K562 (cell line): Measurements from ENCODE around the gene RUNDC1. TPM values are rescaled to one million over a fixed set of nuclear protein-coding genes. Genes with fewer than 3 reads are reported as not detected.

ENCODE experiments used
- ATAC-seq: fragments of 200-7000 bp; cut with Tn5 transposase; 3 replicates; pipeline ENCODE4 v1.9.1; 2020; ENCODE audit warnings: moderate library complexity
- BruUV-seq: library from RNA; stranded (reverse); fragments of 400-500 nt; replicated peaks from 2 replicates; lab custom pipeline; 2021; lab: Mats Ljungman, UMichigan
- CTCF ChIA-PET: fragments of 300-600 bp; formaldehyde crosslinking; extraction: SDS; loops from one replicate; lab custom pipeline; 2021; ENCODE audit warnings: low intra/inter-chr PET ratio; lab: Yijun Ruan, JAX
- POLR2A ChIA-PET: fragments of 300-600, 350-650 bp; sonication (Branson Sonifier 250); formaldehyde crosslinking; extraction: SDS; loops from one replicate; lab custom pipeline; 2021; ENCODE audit warnings: antibody characterized with exemption, inconsistent platforms; lab: Yijun Ruan, JAX
- DNase-seq, 4 experiments: peaks; one replicate each; pipeline versions ENCODE4 v3.0.0 to v3.0.0-alpha.2; 2011 to 2018; ENCODE audit warnings: low spot score in 3 of 4, mixed read lengths in 3 of 4; ENCODE audit errors: extremely low read depth in 1 of 4
- FAIRE-seq: peaks from 2 replicates; lab custom pipeline; 2011; peaks lifted over from hg19 to GRCh38; lab: Jason Lieb, UNC
- H2AFZ ChIP-seq: 2 replicates; pipeline ENCODE4 v1.6.0; 2011; ENCODE audit warnings: low read depth, low read length, control low read depth, inconsistent platforms
- H3K27ac ChIP-seq: fragments of 200-600 bp; 3 replicates; pipeline ENCODE4 v1.8.0; 2011; ENCODE audit warnings: low read depth, mild to moderate bottlenecking, control low read depth, inconsistent platforms, low read length, moderate library complexity, mixed read lengths; ENCODE audit errors: extremely low read depth
- H3K27me3 ChIP-seq, 2 experiments: fragments of 300-600 bp in 1 of 2; 2 replicates in 1 of 2; 3 replicates in 1 of 2; pipeline versions ENCODE4 v1.6.0 to v1.8.0; 2011; ENCODE audit warnings: inconsistent platforms in 2 of 2, low read length in 2 of 2, mild to moderate bottlenecking in 1 of 2, mixed read lengths in 1 of 2, moderate library complexity in 1 of 2; ENCODE audit not compliant: control insufficient read depth in 2 of 2, insufficient read depth in 2 of 2
- H3K36me3 ChIP-seq: fragments of 300-600 bp; 3 replicates; pipeline ENCODE4 v1.8.0; 2011; ENCODE audit warnings: mild to moderate bottlenecking, low read length, inconsistent platforms; ENCODE audit not compliant: control insufficient read depth, insufficient read depth
- H3K4me1 ChIP-seq, 2 experiments: fragments of 200-600 bp in 1 of 2; replicated peaks in 1 of 2; 2 replicates in 1 of 2; 3 replicates in 1 of 2; pipeline versions ENCODE4 v1.5.1 to v1.8.0; 2011; ENCODE audit warnings: inconsistent platforms in 2 of 2, low read length in 2 of 2, mild to moderate bottlenecking in 1 of 2, mixed read lengths in 1 of 2, moderate library complexity in 1 of 2; ENCODE audit not compliant: control insufficient read depth in 2 of 2, insufficient read depth in 2 of 2
- H3K4me2 ChIP-seq: 2 replicates; pipeline ENCODE4 v1.6.1; 2011; ENCODE audit warnings: low read length, control low read depth, inconsistent platforms, mixed read lengths; ENCODE audit not compliant: insufficient read depth
- H3K4me3 ChIP-seq: fragments of 200-600 bp; sonication (generic), shearing (Covaris generic); 2 replicates; pipeline ENCODE4 v1.5.1; 2016; ENCODE audit warnings: control low read depth, inconsistent platforms
- H3K79me2 ChIP-seq: fragments of 200-600 bp; 3 replicates; pipeline ENCODE4 v1.8.0; 2011; ENCODE audit warnings: low read length, inconsistent platforms; ENCODE audit not compliant: control insufficient read depth, insufficient read depth
- H3K9ac ChIP-seq, 2 experiments: 2 replicates each; pipeline versions ENCODE4 v1.6.0 to v1.6.1; 2011; ENCODE audit warnings: low read depth in 2 of 2, low read length in 2 of 2, control low read depth in 1 of 2, inconsistent platforms in 1 of 2, mild to moderate bottlenecking in 1 of 2, mixed read lengths in 1 of 2; ENCODE audit not compliant: insufficient read depth in 1 of 2
- H3K9me1 ChIP-seq: one replicate; pipeline ENCODE4 v1.6.0; 2011; ENCODE audit warnings: inconsistent platforms, mild to moderate bottlenecking, low read length, moderate library complexity; ENCODE audit not compliant: control insufficient read depth, insufficient read depth
- H3K9me3 ChIP-seq: replicated peaks from 2 replicates; pipeline ENCODE4 v1.5.1; 2011; ENCODE audit warnings: low read depth, low read length, inconsistent platforms; ENCODE audit not compliant: control insufficient read depth, insufficient read depth
- H4K20me1 ChIP-seq: replicated peaks from 2 replicates; pipeline ENCODE4 v1.6.1; 2011; ENCODE audit warnings: low read length, inconsistent platforms, mixed read lengths; ENCODE audit not compliant: control insufficient read depth, insufficient read depth
- CBX2 ChIP-seq: fragments of 200-600 bp; sonication (generic); IDR thresholded peaks from one replicate; pipeline ENCODE4 v1.6.1; 2012; ENCODE audit warnings: mild to moderate bottlenecking, low read length, inconsistent platforms; ENCODE audit not compliant: insufficient read depth, poor library complexity, severe bottlenecking
- EGR1 ChIP-seq: fragments of 450-650 bp; conservative IDR thresholded peaks from 2 replicates; pipeline ENCODE4 v1.6.1; 2017; ENCODE audit warnings: mild to moderate bottlenecking
- KDM2B ChIP-seq: fragments of 250-450 bp; sonication (Bioruptor Pico); IDR thresholded peaks from 2 replicates; pipeline ENCODE4 v1.8.0; 2021; ENCODE audit warnings: mild to moderate bottlenecking, moderate library complexity
- SPI1 ChIP-seq: IDR thresholded peaks from 2 replicates; pipeline ENCODE4 v1.6.1; 2011; ENCODE audit warnings: low read depth, low read length, control low read depth, borderline replicate concordance
- ZSCAN32 ChIP-seq: fragments of 450-650 bp; formaldehyde crosslinking; IDR thresholded peaks from 2 replicates; pipeline ENCODE4 v1.4.0; 2020; ENCODE audit warnings: mild to moderate bottlenecking, moderate library complexity
- WGBS: fragments of 100-300 bp; shearing (Covaris generic); methylation state at CpG from one replicate; pipeline ENCODE4 v1.1.6; 2016; ENCODE audit warnings: low coverage, mixed read lengths; ENCODE audit not compliant: insufficient coverage; ENCODE audit errors: missing lambda C conversion rate; 5-methylcytosine and 5-hydroxymethylcytosine counted together
- in situ Hi-C: fragments of 300-500 bp; cut with MboI; formaldehyde crosslinking; loops from 4 replicates; pipeline ENCODE4 v1.15.0; 2018; ENCODE audit warnings: inconsistent platforms, mixed read lengths
- intact Hi-C: fragments of 100-400 bp; cut with micrococcal nuclease; formaldehyde crosslinking; loops from 2 replicates; pipeline ENCODE4 v1.14.2; 2022
- polyA plus RNA-seq, 8 experiments: library from polyadenylated mRNA; depleted of rRNA in 4 of 8; stranded (reverse) in 5 of 8; unstranded in 3 of 8; fragments of >200 nt; fragmentation: Nextera tagmentation in 2 of 8; fragmentation: Illumina TruSeq in 1 of 8; extraction: Ambion mirVana in 2 of 8; extraction: Trizol in 1 of 8; gene quantifications; 2 replicates each; pipeline versions ENCODE4 v1.2.1 to v1.2.3, GENCODE V29; 2011 to 2014; ENCODE audit warnings: inconsistent platforms in 1 of 8, missing spikeins in 1 of 8
- total RNA-seq, 7 experiments: library from RNA; depleted of rRNA in 6 of 7; stranded (reverse); fragments of >200 nt in 6 of 7; fragmentation: Illumina TruSeq in 2 of 7; extraction: Trizol in 2 of 7; gene quantifications; 2 replicates each; pipeline versions ENCODE4 v1.2.1 to v1.2.3, GENCODE V29; 2011 to 2021; ENCODE audit warnings: low replicate concordance in 1 of 7
- TF ChIP-seq, protein P1 (sequence below): fragments of 250-450 bp; sonication (Bioruptor Pico); IDR thresholded peaks from 2 replicates; pipeline ENCODE4 v1.8.0; 2021; ENCODE audit warnings: moderate library complexity, mild to moderate bottlenecking, inconsistent platforms
- TF ChIP-seq, protein P2 (sequence below): sonication (generic); formaldehyde crosslinking; IDR thresholded peaks from 2 replicates; pipeline ENCODE4 v1.8.1; 2022; ENCODE audit warnings: missing genetic modification reagents

The RUNDC1 gene
- total and polyA plus RNA-seq, 9 of the 15 experiments (the other 6 are each of a cell fraction or from before 2014, with no cell fraction given): 3.4 to 12.6 (median 9.4) TPM

DNA sequence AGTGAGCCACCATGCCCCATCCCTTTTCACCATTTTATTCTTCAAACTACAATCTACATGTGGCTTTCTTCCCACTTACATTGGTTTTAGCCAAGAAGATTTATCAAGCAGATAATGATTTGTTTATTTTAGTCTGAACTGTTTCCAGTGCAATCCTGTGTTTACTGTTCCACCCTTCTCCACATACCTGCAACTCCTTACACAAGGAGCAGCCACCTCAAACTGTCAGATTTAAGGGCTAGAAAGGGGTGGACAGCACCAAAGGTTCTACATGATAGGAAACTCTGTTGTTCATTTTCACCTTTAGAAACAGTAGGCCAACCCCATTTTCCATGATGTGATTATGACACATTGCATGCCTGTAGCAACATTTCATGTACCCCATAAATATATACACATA lies 1.9 kb downstream of the RUNDC1 start:
- H4K20me1 ChIP-seq: no peaks in the 10 kb centered on the region
- ChIA-PET POLR2A (interaction anchor here (0.6 to 3.8 kb wide), 3 partner anchors 11 to 16 kb away, joined by 3 to 13 read pairs (median 5); partner anchors contain the start of gene RPL27), CTCF (interaction anchor here (2.7 kb wide), 1 partner anchor 139 kb away, joined by 20 read pairs; no protein-coding TSS in a partner anchor)
- peaks cover 45% of the 10 kb centered on the region for H3K36me3 ChIP-seq
- no TSS peak for BruUV-seq
- intact Hi-C loops: no loop called here
- peaks cover 20 to 24% of the 10 kb centered on the region in 2 experiments; a peak in 4 of 5 replicates for H3K4me1 ChIP-seq
- H3K9ac ChIP-seq: no peak overlapping the region
- H3K27me3 ChIP-seq: no peaks in the 10 kb centered on the region
- H3K4me2 ChIP-seq: 0 out of 2 replicates have a peak overlapping the region, but pooled peaks have one; percentile 99
- H3K4me3 ChIP-seq: peak overlapping the region; percentile 92; the same call in 1 of the 2 replicates
- no peaks in the 10 kb centered on the region for H3K9me3 ChIP-seq
- no peaks in the 10 kb centered on the region for H3K9me1 ChIP-seq
- peaks cover 52% of the 10 kb centered on the region for H3K79me2 ChIP-seq
- H2AFZ ChIP-seq: no peak overlapping the region
- in situ Hi-C loops: no loop called here
- H3K27ac ChIP-seq: no peak overlapping the region; the same call in 2 of the 3 replicates
- no peak for ATAC-seq
- no peak for FAIRE-seq
- TF ChIP-seq ZSCAN32 (no peak), CBX2 (no peak), EGR1 (no peak), KDM2B (CRISPR knock-in tag) (no peak)
- TF ChIP-seq, protein P1, sequence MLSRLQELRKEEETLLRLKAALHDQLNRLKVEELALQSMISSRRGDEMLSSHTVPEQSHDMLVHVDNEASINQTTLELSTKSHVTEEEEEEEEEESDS (CRISPR knock-in tag): no peak
- DNase-seq: no peak

DNA sequence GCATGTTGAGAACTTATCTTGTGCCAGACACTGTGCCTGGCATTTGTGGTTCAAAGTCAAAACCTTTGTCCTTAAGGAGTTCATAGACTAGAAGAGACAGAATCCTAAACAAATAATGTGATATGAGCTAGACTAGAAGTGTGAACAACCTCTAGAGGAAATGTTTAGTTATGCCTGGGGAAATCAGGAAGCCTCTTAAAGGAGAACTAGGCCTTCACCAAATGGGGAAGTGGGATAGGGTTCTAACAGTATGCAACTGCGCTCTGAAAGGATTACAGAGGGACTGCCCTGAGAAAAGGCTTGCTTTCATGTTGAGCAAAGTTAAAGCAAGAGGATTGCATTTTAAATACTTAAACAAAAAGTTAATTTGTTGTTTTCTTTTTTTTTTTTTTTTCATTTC lies 4.9 kb downstream of the RUNDC1 start:
- H3K9ac ChIP-seq: no peak overlapping the region
- intact Hi-C loops: no loop called here
- H3K36me3 ChIP-seq: peaks cover 74% of the 10 kb centered on the region
- no peaks in the 10 kb centered on the region for H3K9me3 ChIP-seq
- 0% methylated on average over 1 of the region's 1 CpG for WGBS
- ChIA-PET POLR2A (interaction anchor here (0.7 to 2.6 kb wide), 2 partner anchors 8 to 13 kb away, joined by 3 to 16 read pairs; partner anchors contain the start of gene RPL27), CTCF (no interaction called here)
- TF ChIP-seq SPI1: peak; percentile 95
- TF ChIP-seq, protein P2, sequence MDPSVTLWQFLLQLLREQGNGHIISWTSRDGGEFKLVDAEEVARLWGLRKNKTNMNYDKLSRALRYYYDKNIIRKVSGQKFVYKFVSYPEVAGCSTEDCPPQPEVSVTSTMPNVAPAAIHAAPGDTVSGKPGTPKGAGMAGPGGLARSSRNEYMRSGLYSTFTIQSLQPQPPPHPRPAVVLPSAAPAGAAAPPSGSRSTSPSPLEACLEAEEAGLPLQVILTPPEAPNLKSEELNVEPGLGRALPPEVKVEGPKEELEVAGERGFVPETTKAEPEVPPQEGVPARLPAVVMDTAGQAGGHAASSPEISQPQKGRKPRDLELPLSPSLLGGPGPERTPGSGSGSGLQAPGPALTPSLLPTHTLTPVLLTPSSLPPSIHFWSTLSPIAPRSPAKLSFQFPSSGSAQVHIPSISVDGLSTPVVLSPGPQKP (CRISPR knock-in tag): no peak
- DNase-seq (no peak), FAIRE-seq (no peak), ATAC-seq (no peak)
- BruUV-seq: no TSS peak
- peaks cover 11 to 13% of the 10 kb centered on the region in 2 experiments; a peak in 4 of 5 replicates for H3K4me1 ChIP-seq
- H3K27ac ChIP-seq: peak overlapping the region; percentile 15; the same call in 1 of the 3 replicates
- H4K20me1 ChIP-seq: no peaks in the 10 kb centered on the region
- H2AFZ ChIP-seq: no peak overlapping the region
- no peak overlapping the region for H3K4me2 ChIP-seq
- H3K27me3 ChIP-seq: no peaks in the 10 kb centered on the region
- peaks cover 39% of the 10 kb centered on the region for H3K79me2 ChIP-seq
- no peaks in the 10 kb centered on the region for H3K9me1 ChIP-seq
- in situ Hi-C loops: no loop called here
- no peak overlapping the region for H3K4me3 ChIP-seq
